GM10248 (cell line): ENCODE data around the gene CKAP5.
"Not testable (repeated sequence)": the region's sequence is repeated elsewhere in the genome, so short reads cannot be mapped to it uniquely, and the experiment has no call there.

Experiments
- CTCF ChIA-PET: fragments of 300-600 bp; sonication (Branson Sonifier 250); formaldehyde crosslinking; extraction: SDS; loops from one replicate; lab custom pipeline; 2021; ENCODE audit warnings: antibody characterized with exemption; lab: Yijun Ruan, JAX
- POLR2A ChIA-PET: fragments of 350-650 bp; sonication (Branson Sonifier 250); formaldehyde crosslinking; extraction: SDS; loops from one replicate; lab custom pipeline; 2020; ENCODE audit warnings: antibody characterized with exemption; lab: Yijun Ruan, JAX
- DNase-seq: peaks from one replicate; pipeline ENCODE4 v3.0.0; 2012; ENCODE audit errors: extremely low spot score
- TF ChIP-seq, protein P1 (sequence below): IDR thresholded peaks from 2 replicates; pipeline ENCODE4 v1.5.1; 2012; ENCODE audit warnings: mild to moderate bottlenecking, low read depth; ENCODE audit errors: extremely low read depth, missing control alignments, control extremely low read depth

The CKAP5 gene

DNA sequence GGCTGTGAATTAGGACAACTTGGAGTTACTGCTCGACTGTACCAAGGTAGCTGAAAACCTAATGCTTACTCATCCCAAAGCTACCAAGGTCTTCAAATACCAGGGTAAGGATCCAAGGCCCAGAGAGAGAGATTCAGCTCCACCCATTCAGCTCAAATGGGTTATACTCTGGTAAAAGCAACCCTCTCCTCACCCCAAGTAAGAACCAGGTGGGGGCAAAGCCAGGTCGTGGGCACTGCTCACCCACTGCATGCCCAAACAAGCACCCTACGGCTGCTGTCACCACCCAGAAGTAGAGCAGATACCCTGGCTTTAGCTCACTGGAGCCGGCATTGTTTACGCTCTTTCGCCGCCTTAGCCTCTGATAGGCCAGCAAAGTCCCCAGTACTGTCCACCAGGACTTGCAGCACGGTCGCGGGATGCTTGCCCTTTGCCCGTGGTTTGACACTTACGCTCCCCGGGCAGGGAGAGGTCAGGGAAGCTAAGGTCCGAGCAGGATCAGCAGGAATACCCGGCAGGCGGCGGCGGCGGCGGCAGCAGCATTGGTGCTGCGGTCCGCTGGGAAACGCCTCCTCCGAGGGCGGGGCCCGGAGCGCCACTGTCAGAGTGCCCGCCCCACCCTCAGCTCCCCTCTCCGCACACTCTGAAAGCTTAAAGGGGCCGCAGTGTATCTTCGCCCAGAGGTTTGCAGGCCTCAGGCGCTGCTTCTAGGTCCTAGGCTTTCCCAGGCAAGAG lies 19.6 kb downstream of the CKAP5 start:
- ChIA-PET CTCF (interaction anchor here (0.7 to 3.6 kb wide), 8 partner anchors 12 to 334 kb away, joined by 3 to 19 read pairs (median 4); partner anchors contain the start of gene CKAP5), POLR2A (interaction anchor here (0.6 kb wide), 1 partner anchor 192 kb away, joined by 3 read pairs; no protein-coding TSS in a partner anchor)
- TF ChIP-seq, protein P1, sequence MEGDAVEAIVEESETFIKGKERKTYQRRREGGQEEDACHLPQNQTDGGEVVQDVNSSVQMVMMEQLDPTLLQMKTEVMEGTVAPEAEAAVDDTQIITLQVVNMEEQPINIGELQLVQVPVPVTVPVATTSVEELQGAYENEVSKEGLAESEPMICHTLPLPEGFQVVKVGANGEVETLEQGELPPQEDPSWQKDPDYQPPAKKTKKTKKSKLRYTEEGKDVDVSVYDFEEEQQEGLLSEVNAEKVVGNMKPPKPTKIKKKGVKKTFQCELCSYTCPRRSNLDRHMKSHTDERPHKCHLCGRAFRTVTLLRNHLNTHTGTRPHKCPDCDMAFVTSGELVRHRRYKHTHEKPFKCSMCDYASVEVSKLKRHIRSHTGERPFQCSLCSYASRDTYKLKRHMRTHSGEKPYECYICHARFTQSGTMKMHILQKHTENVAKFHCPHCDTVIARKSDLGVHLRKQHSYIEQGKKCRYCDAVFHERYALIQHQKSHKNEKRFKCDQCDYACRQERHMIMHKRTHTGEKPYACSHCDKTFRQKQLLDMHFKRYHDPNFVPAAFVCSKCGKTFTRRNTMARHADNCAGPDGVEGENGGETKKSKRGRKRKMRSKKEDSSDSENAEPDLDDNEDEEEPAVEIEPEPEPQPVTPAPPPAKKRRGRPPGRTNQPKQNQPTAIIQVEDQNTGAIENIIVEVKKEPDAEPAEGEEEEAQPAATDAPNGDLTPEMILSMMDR = no peak
- DNase-seq = peak; percentile 83

DNA sequence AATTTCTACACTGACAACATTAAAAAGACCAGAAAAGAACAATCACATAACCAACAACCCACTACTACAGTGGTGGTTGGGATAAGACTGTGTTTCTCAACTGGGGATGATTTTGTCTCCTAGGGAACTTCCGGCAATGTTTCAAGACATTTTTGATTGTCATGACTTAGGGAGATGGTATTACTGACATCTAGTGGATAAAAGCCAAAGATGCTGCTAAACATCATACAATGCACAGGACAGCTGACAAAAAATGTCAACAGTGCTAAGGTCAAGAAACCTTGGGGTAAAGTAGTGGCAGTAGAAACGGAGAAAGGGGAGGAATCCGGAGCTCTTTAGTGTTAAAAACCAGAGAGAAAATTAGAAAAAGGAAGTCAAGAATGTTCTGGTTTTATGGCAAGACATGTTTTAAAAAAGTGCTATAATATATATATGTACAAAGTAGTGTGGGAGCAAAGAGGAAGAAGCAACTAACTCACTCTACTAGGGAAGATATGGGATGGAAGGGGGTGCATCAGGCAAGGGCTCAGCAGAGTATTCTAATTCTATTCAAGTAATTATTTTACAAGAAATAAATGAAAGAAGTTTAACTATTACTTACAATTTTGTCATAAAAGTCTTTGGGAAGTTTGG lies 37.2 kb downstream of the CKAP5 start:
- ChIA-PET POLR2A (no interaction called here), CTCF (interaction anchor here (1.0 to 1.3 kb wide), 3 partner anchors 10 to 18 kb away, joined by 3 to 5 read pairs (median 4); no protein-coding TSS in a partner anchor)
- TF ChIP-seq, protein P1 = no peak
- no peak for DNase-seq

DNA sequence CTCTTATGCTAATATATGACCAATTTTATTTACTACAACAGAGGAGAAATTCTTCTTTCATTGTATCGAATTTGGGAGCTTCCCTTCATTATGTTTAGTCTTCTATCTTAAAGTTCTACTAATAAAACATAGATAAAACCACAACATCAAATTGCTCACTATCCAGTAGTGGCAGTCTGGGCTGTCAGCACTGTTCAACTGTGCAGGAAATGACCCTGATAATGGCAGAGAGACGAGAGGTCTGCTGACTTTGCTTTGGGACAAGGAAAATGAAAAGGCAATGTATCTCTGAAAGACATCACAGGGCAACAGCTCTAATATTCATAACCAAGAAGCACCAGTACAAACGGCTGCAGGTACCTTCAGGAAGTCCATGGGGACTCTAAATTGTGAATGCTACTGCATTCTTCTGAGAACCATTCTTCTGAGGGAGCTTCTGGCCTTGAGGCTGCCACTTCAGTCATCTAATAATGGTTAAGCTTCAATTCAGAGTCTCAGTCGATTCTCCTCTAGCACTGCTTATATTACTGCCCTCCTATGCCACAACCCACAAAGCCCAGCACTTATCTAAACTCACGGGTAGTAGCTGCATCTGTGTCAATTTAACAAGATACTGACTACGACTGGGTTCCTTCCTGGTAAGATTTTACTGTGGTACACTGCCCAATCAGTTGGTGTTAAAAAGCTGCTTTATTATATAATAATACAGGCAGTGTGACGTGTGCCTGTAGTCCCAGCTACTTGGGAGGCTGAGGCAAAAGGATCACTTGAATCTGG lies 44.2 kb downstream of the CKAP5 start:
- DNase-seq = no peak
- TF ChIP-seq, protein P1 = no peak
- ChIA-PET CTCF (interaction anchor here (0.7 to 2.1 kb wide), 5 partner anchors 13 to 40 kb away, joined by 3 to 4 read pairs (median 3); no protein-coding TSS in a partner anchor), POLR2A (no interaction called here)

DNA sequence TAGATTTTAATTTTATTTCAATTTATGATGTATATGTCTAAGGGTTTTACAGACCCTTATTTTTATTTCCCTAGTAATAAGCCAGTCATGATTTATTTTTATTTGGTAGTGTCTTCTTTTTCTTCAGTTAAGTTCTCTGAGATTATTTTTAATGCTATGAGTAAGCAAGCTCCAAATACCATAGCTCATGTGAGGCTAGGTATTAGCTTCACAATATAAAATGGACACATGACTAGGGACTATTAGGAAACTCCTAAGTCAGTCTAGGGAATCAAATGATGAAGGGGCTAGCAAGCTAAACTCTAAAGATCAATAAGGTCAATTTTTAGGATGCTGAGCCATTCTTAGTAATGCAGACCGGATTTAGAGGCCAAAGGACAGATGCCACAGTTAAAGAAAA lies 45.9 kb downstream of the CKAP5 start:
- no peak for DNase-seq
- POLR2A ChIA-PET = no interaction called here

DNA sequence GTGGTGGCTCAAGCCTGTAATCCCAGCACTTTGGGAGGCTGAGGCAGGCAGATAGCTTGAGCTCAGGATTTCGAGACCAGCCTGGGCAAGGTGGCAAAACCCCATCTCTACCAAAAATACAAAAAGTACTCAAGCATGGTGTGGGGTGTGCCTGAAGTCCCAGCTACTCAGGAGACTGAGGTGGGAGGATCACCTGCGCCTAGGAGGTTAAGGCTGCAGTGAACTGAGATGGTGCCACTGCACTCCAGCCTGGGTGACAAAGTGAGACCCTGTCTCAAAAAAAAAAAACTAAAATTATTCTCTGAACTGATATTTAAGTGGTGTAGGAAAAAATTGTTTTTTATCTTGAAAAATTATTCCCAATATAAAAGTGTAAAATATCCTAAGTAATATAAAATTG lies 46.4 kb downstream of the CKAP5 start:
- CTCF ChIA-PET = interaction anchor here (1.0 to 1.2 kb wide), 2 partner anchors 13 to 16 kb away, joined by 3 read pairs; no protein-coding TSS in a partner anchor

More for the DNA sequence above, 45.9 kb downstream of the CKAP5 start:
- TF ChIP-seq, protein P1 = no peak
- CTCF ChIA-PET = interaction anchor here (1.2 kb wide), 1 partner anchor 16 kb away, joined by 3 read pairs; no protein-coding TSS in a partner anchor

DNA sequence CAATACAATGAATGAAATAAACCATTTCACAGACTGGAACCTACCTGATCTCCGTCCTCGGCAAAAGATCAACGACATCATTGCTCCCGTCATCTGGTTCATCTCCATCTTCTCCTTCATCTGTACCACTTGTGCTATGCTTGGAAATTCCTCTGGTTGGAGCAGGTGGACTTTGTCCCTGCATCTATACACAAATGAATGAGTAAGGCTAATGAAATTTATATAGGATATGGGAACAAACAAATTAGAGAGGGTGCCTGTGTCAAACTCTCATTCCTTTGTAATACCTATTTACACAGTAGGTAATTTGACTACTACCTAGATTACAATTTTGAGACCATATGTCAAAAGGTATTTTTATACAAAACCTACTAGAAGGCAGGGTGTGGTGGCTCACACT lies 67.7 kb downstream of the CKAP5 start:
- DNase-seq = no peak
- CTCF ChIA-PET = no interaction called here
- TF ChIP-seq, protein P1 = no peak
- POLR2A ChIA-PET = no interaction called here

More for the DNA sequence above, 46.4 kb downstream of the CKAP5 start:
- POLR2A ChIA-PET, DNase-seq: not testable (repeated sequence)
